OCI-LY1 (cell line): ENCODE results near the gene NLRC3.
"Not testable (repeated sequence)": the region's sequence is repeated elsewhere in the genome, so short reads cannot be mapped to it uniquely, and the experiment has no call there.

Experiments used
- H2AFZ ChIP-seq: fragments of 200-600 bp; sonication (generic), shearing (Covaris generic); 2 replicates; pipeline ENCODE4 v1.6.0; 2014; ENCODE audit warnings: antibody characterized with exemption, mild to moderate bottlenecking, low read length
- H3F3A ChIP-seq: fragments of 200-600 bp; sonication (generic), shearing (Covaris generic); 2 replicates; pipeline ENCODE4 v1.6.0; 2014; ENCODE audit warnings: mild to moderate bottlenecking, antibody characterized with exemption, low read length, moderate library complexity; ENCODE audit not compliant: insufficient read depth
- H3K27ac ChIP-seq: fragments of 200-600 bp; sonication (generic); 2 replicates; pipeline ENCODE4 v1.5.1; 2014; ENCODE audit warnings: low read length, mixed run types, mild to moderate bottlenecking, low read depth; ENCODE audit not compliant: poor library complexity, severe bottlenecking
- H3K27me3 ChIP-seq: fragments of 200-600 bp; sonication (generic); 2 replicates; pipeline ENCODE4 v1.6.0; 2014; ENCODE audit warnings: antibody characterized with exemption, mild to moderate bottlenecking, low read length, moderate library complexity; ENCODE audit not compliant: insufficient read depth
- H3K36me3 ChIP-seq: fragments of 200-600 bp; sonication (generic); 2 replicates; pipeline ENCODE4 v1.6.1; 2014; ENCODE audit warnings: mild to moderate bottlenecking, antibody characterized with exemption, low read length, moderate library complexity, mixed read lengths; ENCODE audit not compliant: insufficient read depth
- H3K4me1 ChIP-seq: fragments of 200-600 bp; sonication (generic); 2 replicates; pipeline ENCODE4 v1.5.1; 2014; ENCODE audit warnings: mild to moderate bottlenecking, low read length, moderate library complexity; ENCODE audit not compliant: insufficient read depth, severe bottlenecking
- H3K4me2 ChIP-seq: fragments of 200-600 bp; sonication (generic), shearing (Covaris generic); 2 replicates; pipeline ENCODE4 v1.6.1; 2014; ENCODE audit warnings: low read length
- H3K4me3 ChIP-seq: fragments of 200-600 bp; sonication (generic); 2 replicates; pipeline ENCODE4 v1.5.1; 2014; ENCODE audit warnings: low read length, low read depth, mild to moderate bottlenecking, mixed read lengths; ENCODE audit not compliant: poor library complexity, severe bottlenecking
- H3K79me2 ChIP-seq: fragments of 200-600 bp; shearing (Covaris generic); 2 replicates; pipeline ENCODE4 v1.6.1; 2016; ENCODE audit warnings: mixed run types, low read length, mixed read lengths; ENCODE audit not compliant: insufficient read depth
- H3K9ac ChIP-seq: fragments of 200-600 bp; sonication (generic), shearing (Covaris generic); 2 replicates; pipeline ENCODE4 v1.6.1; 2014; ENCODE audit warnings: mild to moderate bottlenecking, low read length, mixed read lengths
- H3K9me2 ChIP-seq: fragments of 200-600 bp; sonication (generic), shearing (Covaris generic); 2 replicates; pipeline ENCODE4 v1.6.1; 2014; ENCODE audit warnings: low read depth, mild to moderate bottlenecking, low read length, mixed read lengths
- H3K9me3 ChIP-seq: fragments of 200-600 bp; shearing (Covaris generic); 2 replicates; pipeline ENCODE4 v1.6.1; 2014; ENCODE audit warnings: low read length, mixed read lengths
- H4K20me1 ChIP-seq: fragments of 200-600 bp; sonication (generic), shearing (Covaris generic); 2 replicates; pipeline ENCODE4 v1.6.0; 2016; ENCODE audit warnings: mild to moderate bottlenecking, low read length; ENCODE audit not compliant: insufficient read depth
- CTCF ChIP-seq: fragments of 200-600 bp; sonication (generic), shearing (Covaris generic); IDR thresholded peaks from 2 replicates; pipeline ENCODE4 v1.5.1; 2017; ENCODE audit warnings: mild to moderate bottlenecking, antibody characterized with exemption, low read length, moderate library complexity, mixed read lengths
- EZH2 ChIP-seq: fragments of 200-600 bp; sonication (generic), shearing (Covaris generic); IDR thresholded peaks from 2 replicates; pipeline ENCODE4 v1.8.0; 2017; ENCODE audit warnings: borderline replicate concordance, mixed run types, mild to moderate bottlenecking, antibody characterized with exemption, low read length, moderate library complexity, mixed read lengths

NLRC3 gene

GRCh38 chr16:3529175-3529574 lies 48.0 kb downstream of the NLRC3 start:
- Histone ChIP-seq H3K9me3 (no peaks in the 10 kb centered on the region), H3K27ac (no peak overlapping the region), H3K9me2 (no peaks in the 10 kb centered on the region), H3F3A (no peaks in the 10 kb centered on the region), H3K4me3 (no peak overlapping the region), H3K79me2 (no peaks in the 10 kb centered on the region), H3K4me1 (peaks cover 4% of the 10 kb centered on the region), H3K9ac (no peak overlapping the region), H3K36me3 (0 out of 2 replicates have a peak, but pooled peaks cover 5% of the 10 kb centered on the region), H4K20me1 (no peaks in the 10 kb centered on the region), H2AFZ (no peak overlapping the region), H3K4me2 (no peak overlapping the region), H3K27me3 (no peaks in the 10 kb centered on the region)
- TF ChIP-seq CTCF (no peak), EZH2 (no peak)

GRCh38 chr16:3528406-3528805 lies 48.8 kb downstream of the NLRC3 start:
- TF ChIP-seq EZH2 (no peak), CTCF (no peak)
- Histone ChIP-seq H3K79me2 (no peaks in the 10 kb centered on the region), H3K4me1 (peaks cover 4% of the 10 kb centered on the region), H3K9ac (no peak overlapping the region), H3K9me2 (no peaks in the 10 kb centered on the region), H3F3A (no peaks in the 10 kb centered on the region), H3K9me3 (no peaks in the 10 kb centered on the region), H3K27ac (no peak overlapping the region), H3K4me3 (no peak overlapping the region), H2AFZ (no peak overlapping the region), H4K20me1 (no peaks in the 10 kb centered on the region), H3K4me2 (no peak overlapping the region), H3K36me3 (peaks cover 5% of the 10 kb centered on the region; the same call in 1 of the 2 replicates), H3K27me3 (no peaks in the 10 kb centered on the region)

DNA sequence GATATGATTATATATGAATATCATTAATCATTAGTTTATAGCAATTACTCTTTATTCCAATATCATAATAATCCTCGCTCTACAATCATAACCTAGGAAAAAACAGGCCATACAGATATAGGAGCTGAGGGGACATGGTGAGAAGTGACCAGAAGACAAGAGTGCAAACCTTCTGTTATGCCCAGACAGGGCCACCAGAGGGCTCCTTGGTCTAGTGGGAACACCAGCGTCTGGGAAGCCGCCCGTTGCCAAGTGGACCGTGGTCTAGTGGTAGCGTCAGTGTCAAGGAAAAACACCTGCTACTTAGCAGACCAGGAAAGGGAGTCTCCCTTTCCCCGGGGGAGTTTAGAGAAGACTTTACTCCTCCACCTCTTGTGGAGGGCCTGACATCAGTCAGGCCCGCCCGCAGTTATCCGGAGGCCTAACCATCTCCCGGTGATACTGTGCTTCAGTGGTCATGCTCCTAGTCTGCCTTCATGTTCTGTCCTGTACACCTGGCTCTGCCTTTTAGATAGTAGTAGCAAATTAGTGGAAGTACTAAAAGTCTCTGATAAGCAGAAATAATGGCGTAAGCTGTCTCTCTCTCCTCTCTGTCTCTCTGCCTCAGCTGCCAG lies 49.9 kb downstream of the NLRC3 start:
- H4K20me1 ChIP-seq, H3K27me3 ChIP-seq, H3K4me1 ChIP-seq, H3K4me2 ChIP-seq, H3K9ac ChIP-seq, H3K9me2 ChIP-seq, H2AFZ ChIP-seq, H3K27ac ChIP-seq, H3K36me3 ChIP-seq, H3K9me3 ChIP-seq, H3F3A ChIP-seq, H3K4me3 ChIP-seq, H3K79me2 ChIP-seq: not testable (repeated sequence)
- peak; percentile 60; the same call in 1 of the 2 replicates for TF ChIP-seq CTCF
